ENCODE results near the gene CCDC171.

CCDC171 gene

DNA sequence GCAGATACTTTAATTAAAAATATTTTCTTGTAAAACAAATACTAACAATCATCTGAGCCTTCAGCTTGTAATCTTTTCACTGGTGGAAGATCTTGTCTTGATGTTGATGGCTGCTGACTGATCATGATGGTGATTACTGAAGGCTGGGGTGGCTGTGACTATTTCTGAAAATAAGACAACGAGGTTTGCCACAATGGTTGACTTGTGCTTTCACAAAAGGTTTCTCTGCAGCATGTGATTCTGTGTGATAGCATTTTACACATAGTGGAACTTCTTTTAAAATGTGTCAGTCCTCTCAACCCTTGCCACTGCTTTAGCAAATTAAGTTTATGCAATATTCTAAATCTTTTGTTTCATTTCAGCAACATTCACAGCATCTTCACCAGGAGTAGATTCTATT is 461.0 kb downstream of the CCDC171 start:
- DNase-seq: no peak
- TF ChIP-seq, protein P1, sequence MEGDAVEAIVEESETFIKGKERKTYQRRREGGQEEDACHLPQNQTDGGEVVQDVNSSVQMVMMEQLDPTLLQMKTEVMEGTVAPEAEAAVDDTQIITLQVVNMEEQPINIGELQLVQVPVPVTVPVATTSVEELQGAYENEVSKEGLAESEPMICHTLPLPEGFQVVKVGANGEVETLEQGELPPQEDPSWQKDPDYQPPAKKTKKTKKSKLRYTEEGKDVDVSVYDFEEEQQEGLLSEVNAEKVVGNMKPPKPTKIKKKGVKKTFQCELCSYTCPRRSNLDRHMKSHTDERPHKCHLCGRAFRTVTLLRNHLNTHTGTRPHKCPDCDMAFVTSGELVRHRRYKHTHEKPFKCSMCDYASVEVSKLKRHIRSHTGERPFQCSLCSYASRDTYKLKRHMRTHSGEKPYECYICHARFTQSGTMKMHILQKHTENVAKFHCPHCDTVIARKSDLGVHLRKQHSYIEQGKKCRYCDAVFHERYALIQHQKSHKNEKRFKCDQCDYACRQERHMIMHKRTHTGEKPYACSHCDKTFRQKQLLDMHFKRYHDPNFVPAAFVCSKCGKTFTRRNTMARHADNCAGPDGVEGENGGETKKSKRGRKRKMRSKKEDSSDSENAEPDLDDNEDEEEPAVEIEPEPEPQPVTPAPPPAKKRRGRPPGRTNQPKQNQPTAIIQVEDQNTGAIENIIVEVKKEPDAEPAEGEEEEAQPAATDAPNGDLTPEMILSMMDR (IDR thresholded peaks at IDR 0.05; ENCODE audit: low read depth, low read length): no peak
- Histone ChIP-seq H3K36me3 (no peaks in the 10 kb centered on the region), H3K4me1 (no peaks in the 10 kb centered on the region), H3K9me3 (no peaks in the 10 kb centered on the region), H3K4me3 (ENCODE audit: low read depth, low read length) (no peak overlapping the region), H3K27me3 (no peaks in the 10 kb centered on the region; the same call in 1 of the 2 replicates)

DNA sequence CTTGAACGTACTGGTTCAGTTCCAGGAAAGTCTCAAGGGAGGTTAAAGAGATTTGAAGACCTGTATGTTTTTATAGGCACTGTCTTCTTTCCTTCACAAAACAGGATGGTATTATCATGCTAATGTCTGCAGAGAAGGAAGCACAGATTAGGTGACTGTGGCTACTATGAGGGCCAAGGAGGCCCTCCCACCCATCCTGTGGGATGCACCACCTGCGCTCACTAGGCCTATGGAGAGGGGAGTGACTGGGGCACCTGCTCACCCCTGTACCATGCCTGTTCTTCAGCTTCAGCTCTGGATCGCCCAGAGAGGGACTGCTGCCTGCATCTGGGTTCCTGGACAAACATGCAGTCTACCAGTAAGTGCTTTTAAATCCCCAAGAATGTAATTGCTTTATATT is 469.4 kb downstream of the CCDC171 start:
- TF ChIP-seq, protein P1 (IDR thresholded peaks at IDR 0.05; ENCODE audit: low read depth, low read length): no peak
- Histone ChIP-seq H3K36me3 (no peaks in the 10 kb centered on the region), H3K4me1 (no peaks in the 10 kb centered on the region), H3K27me3 (no peaks in the 10 kb centered on the region), H3K9me3 (no peaks in the 10 kb centered on the region), H3K4me3 (ENCODE audit: low read depth, low read length) (no peak overlapping the region)
- DNase-seq: no peak

DNA sequence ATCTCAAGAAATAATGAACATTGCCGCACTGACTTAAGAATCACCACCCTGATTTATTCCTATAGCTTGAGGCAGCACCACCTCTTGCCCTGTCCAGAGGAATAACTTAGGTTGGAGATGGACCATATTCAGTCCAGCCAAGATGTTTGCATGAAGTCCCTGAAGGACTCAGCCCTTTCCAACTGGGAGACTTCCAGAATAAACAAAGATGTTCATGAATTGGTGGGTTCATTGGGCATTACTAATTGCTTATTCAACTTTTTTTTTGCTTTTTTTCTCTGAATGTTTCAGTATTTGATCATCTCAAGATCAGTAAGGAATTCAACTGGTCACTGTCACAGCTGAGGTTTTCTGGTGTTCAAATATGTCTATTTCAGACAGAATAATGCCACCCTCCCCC is 470.6 kb downstream of the CCDC171 start:
- H3K4me3 ChIP-seq (ENCODE audit: low read depth, low read length): no peak overlapping the region
- no peak for DNase-seq
- H3K27me3 ChIP-seq: no peaks in the 10 kb centered on the region
- no peaks in the 10 kb centered on the region for H3K4me1 ChIP-seq
- TF ChIP-seq, protein P1 (IDR thresholded peaks at IDR 0.05; ENCODE audit: low read depth, low read length): no peak
- no peaks in the 10 kb centered on the region for H3K9me3 ChIP-seq
- no peaks in the 10 kb centered on the region for H3K36me3 ChIP-seq

Measured in BE2C (cell line).